GM06990 (cell line): ENCODE measurements around the gene PCGF3.

Experiments used
- DNase-seq: peaks from one replicate; pipeline ENCODE4 v3.0.0-alpha.2; 2011; ENCODE audit not compliant: insufficient read length; ENCODE audit errors: extremely low read depth
- H3K27me3 ChIP-seq: replicated peaks from 2 replicates; pipeline ENCODE4 v1.6.0; 2011; ENCODE audit warnings: low read length; ENCODE audit not compliant: control insufficient read depth, insufficient read depth
- H3K36me3 ChIP-seq: 2 replicates; pipeline ENCODE4 v1.5.1; 2011; ENCODE audit warnings: low read length; ENCODE audit not compliant: control insufficient read depth, insufficient read depth
- H3K4me3 ChIP-seq: replicated peaks from 2 replicates; pipeline ENCODE4 v1.5.1; 2011; ENCODE audit warnings: low read depth, mild to moderate bottlenecking, control low read depth, low read length
- TF ChIP-seq, protein P1 (sequence below): IDR thresholded peaks from 2 replicates; pipeline ENCODE4 v1.5.1; 2011; ENCODE audit warnings: low read length, control low read depth, mild to moderate bottlenecking, inconsistent platforms; ENCODE audit not compliant: insufficient read depth, poor library complexity, severe bottlenecking

PCGF3 gene

GRCh38 chr4:663438-664428 is 41.9 kb upstream of the PCGF3 start:
- TF ChIP-seq, protein P1, sequence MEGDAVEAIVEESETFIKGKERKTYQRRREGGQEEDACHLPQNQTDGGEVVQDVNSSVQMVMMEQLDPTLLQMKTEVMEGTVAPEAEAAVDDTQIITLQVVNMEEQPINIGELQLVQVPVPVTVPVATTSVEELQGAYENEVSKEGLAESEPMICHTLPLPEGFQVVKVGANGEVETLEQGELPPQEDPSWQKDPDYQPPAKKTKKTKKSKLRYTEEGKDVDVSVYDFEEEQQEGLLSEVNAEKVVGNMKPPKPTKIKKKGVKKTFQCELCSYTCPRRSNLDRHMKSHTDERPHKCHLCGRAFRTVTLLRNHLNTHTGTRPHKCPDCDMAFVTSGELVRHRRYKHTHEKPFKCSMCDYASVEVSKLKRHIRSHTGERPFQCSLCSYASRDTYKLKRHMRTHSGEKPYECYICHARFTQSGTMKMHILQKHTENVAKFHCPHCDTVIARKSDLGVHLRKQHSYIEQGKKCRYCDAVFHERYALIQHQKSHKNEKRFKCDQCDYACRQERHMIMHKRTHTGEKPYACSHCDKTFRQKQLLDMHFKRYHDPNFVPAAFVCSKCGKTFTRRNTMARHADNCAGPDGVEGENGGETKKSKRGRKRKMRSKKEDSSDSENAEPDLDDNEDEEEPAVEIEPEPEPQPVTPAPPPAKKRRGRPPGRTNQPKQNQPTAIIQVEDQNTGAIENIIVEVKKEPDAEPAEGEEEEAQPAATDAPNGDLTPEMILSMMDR, result no peak
- DNase-seq, result peak; percentile 75
- Histone ChIP-seq H3K27me3 (no peaks in the 10 kb centered on the region), H3K36me3 (no peaks in the 10 kb centered on the region), H3K4me3 (peak overlapping the region; percentile 25)

GRCh38 chr4:664713-665231 is 40.9 kb upstream of the PCGF3 start:
- Histone ChIP-seq H3K27me3 (no peaks in the 10 kb centered on the region), H3K4me3 (no peak overlapping the region), H3K36me3 (no peaks in the 10 kb centered on the region)
- DNase-seq, result no peak
- TF ChIP-seq, protein P1, result no peak

DNA sequence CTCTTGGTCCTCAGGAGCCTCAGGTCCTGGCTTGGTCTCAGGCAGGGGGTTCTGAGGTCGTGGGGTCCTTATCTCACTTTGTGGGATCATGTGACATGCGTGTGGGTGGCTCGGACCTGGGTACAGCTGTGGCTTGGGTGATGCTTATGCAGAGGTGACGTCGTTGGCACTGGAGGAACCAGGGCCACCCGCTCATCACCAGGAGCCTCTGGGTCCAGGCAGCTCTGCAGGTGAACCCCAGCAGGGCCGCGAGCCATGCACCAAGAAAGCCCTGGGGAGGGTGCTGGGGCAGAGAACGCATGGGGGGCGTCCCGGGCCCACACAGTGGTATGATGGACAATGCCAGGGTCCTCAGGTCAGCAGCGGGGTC is 40.3 kb upstream of the PCGF3 start:
- DNase-seq, result no peak
- H3K27me3 ChIP-seq, result no peaks in the 10 kb centered on the region
- TF ChIP-seq, protein P1, result no peak
- H3K4me3 ChIP-seq, result no peak overlapping the region
- no peaks in the 10 kb centered on the region for H3K36me3 ChIP-seq

DNA sequence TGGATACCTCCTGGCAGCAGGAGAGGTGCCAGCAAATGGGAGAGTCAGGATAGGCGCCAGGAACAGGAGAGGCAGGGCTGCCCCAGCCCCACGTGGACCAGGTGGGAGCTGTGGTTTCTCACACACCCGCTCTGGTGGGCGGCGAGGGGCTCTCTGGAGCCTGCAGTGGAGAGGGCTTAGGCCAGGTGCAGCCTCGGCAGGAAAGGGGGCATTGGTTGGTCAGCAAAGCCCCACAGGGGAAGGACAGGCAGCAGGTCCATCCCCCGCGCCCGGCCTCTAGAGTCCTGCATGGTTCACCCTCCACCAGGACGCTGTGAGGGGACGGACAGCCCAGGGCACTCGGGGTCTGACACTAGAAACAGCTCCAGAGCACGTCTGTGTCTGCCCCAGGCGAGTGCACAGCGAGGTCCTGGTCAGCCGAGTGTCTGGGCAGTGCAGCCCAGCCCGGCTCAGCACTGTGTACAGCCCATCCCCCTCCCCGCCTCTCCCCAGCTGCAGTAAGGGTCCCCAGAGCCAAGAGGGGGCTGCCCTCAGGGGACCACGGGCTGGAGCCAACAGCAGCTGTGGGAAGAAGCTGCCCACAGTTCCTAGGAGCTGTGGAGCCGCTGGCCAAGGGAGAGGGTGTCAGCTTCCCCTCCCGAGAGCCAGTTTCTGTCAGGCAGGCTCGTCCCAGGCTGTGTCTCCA is 39.7 kb upstream of the PCGF3 start:
- TF ChIP-seq, protein P1, result no peak
- H3K27me3 ChIP-seq, result no peaks in the 10 kb centered on the region
- H3K36me3 ChIP-seq, result no peaks in the 10 kb centered on the region
- DNase-seq, result no peak
- H3K4me3 ChIP-seq, result no peak overlapping the region

DNA sequence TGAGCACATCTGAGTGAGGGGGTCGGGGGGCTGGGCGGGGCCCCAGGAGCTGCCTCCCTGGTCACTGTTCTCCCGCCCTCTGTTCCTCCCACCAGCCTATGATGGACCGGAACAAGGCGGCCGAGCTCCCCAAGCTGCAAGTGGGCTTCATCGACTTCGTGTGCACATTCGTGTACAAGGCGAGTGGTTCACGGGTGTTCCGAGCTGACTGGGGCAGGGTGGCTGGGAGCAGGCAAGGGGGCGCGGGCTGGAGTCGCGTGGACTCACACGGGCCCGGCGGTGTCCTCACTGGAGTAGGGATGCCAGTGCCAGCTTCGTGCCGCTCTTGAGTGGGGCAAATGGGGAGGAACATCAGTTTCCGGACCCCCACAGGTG is 39.2 kb upstream of the PCGF3 start:
- DNase-seq, result no peak
- Histone ChIP-seq H3K4me3 (no peak overlapping the region), H3K27me3 (no peaks in the 10 kb centered on the region), H3K36me3 (peaks cover 2% of the 10 kb centered on the region; the same call in 1 of the 2 replicates)
- TF ChIP-seq, protein P1, result no peak
